ENCODE measurements around the gene HES6. TPM values are rescaled to one million over a fixed set of nuclear protein-coding genes. Genes with fewer than 3 reads are reported as not detected.

The HES6 gene
- total RNA-seq, 4 donors from 2014 or later: 10.2 to 17.0 (median 11.2) TPM

DNA sequence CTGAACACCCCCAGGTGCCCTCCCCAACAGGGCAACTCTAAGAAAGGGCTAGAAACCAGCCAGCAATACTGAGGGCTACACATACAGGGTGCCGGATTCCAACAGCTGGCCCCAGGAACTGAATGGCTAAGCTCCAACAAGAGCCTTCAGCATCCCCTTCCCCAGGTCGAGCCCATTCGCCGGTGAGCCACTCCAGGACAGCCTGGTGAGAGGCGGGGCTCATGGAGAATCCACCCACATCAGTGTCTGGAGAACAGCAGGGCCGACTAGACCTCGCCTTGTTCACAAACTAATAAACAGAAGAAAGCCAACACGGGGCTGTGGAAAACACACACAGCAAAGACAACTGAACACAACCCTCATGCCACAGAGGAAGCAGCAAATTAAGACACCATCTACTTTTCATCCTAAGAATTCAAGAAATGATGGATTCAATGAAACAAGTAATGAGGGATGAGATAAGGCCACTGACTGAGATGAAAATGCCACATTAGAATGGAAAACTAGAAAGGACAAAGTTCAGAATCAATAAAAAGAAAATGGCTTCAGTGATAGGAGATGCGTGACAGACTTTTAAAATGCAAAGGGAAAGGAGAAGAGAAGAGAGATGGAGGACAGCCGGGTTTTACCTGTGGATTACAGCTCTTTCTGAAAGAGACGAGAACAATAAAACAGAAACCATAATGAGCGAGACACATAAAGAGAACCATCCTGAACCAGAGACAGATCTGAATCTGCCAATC, 40.4 kb upstream of the HES6 start:
- H3K4me1 ChIP-seq: peaks cover 21 to 71% (median 66%) of the 10 kb centered on the region in 4 donors
- H3K27ac ChIP-seq (replicated peaks in 1 of 4): no peak overlapping the region
- H3K36me3 ChIP-seq: peaks cover 15 to 26% (median 24%) of the 10 kb centered on the region in 4 donors
- no peaks in the 10 kb centered on the region for H3K27me3 ChIP-seq
- no peak for DNase-seq (ENCODE audit: extremely low spot score)
- intact Hi-C loops (cut with DNase I): no loop called here
- TF ChIP-seq, protein P1, sequence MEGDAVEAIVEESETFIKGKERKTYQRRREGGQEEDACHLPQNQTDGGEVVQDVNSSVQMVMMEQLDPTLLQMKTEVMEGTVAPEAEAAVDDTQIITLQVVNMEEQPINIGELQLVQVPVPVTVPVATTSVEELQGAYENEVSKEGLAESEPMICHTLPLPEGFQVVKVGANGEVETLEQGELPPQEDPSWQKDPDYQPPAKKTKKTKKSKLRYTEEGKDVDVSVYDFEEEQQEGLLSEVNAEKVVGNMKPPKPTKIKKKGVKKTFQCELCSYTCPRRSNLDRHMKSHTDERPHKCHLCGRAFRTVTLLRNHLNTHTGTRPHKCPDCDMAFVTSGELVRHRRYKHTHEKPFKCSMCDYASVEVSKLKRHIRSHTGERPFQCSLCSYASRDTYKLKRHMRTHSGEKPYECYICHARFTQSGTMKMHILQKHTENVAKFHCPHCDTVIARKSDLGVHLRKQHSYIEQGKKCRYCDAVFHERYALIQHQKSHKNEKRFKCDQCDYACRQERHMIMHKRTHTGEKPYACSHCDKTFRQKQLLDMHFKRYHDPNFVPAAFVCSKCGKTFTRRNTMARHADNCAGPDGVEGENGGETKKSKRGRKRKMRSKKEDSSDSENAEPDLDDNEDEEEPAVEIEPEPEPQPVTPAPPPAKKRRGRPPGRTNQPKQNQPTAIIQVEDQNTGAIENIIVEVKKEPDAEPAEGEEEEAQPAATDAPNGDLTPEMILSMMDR (IDR thresholded peaks at IDR 0.05): no peak
- TF ChIP-seq POLR2AphosphoS5 (IDR thresholded peaks at IDR 0.05) (no peak), POLR2A (IDR thresholded peaks at IDR 0.05; ENCODE audit: low read depth) (no peak), EP300 (IDR thresholded peaks at IDR 0.05) (no peak)
- H3K9me3 ChIP-seq: no peaks in the 10 kb centered on the region
- H3K4me3 ChIP-seq: no peak overlapping the region
- WGBS: 85% methylated on average over 12 of the region's 12 CpGs

DNA sequence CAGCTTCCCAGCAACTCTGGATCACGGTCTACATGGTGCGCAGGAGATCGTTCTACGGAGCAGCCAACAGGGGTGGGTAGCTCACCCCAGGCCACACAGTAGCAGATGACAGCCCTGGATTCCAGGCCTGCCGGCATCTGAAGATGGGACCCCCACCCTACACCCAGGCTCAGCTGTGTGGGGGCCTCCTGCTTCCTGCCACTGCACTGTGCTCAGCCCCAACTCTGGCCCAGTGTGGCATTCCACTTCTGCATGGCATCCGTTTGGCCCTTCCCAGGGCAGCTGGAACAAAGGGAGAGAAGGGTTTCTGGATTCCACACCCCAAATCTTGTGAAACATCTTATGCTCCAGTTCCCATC, 39.5 kb upstream of the HES6 start:
- H3K4me1 ChIP-seq: peaks cover 12 to 61% (median 57%) of the 10 kb centered on the region in 4 donors
- H3K4me3 ChIP-seq: no peak overlapping the region
- no peak overlapping the region for H3K27ac ChIP-seq (replicated peaks in 1 of 4)
- H3K36me3 ChIP-seq: peaks cover 18 to 35% (median 33%) of the 10 kb centered on the region in 4 donors
- H3K27me3 ChIP-seq: no peaks in the 10 kb centered on the region
- DNase-seq (ENCODE audit: extremely low spot score): no peak
- H3K9me3 ChIP-seq: no peaks in the 10 kb centered on the region
- TF ChIP-seq POLR2A (IDR thresholded peaks at IDR 0.05; ENCODE audit: low read depth) (no peak), POLR2AphosphoS5 (IDR thresholded peaks at IDR 0.05) (no peak), EP300 (IDR thresholded peaks at IDR 0.05) (no peak)
- TF ChIP-seq, protein P1 (IDR thresholded peaks at IDR 0.05): no peak
- intact Hi-C loops (cut with DNase I): no loop called here
- WGBS: 100% methylated on average over 2 of the region's 6 CpGs

DNA sequence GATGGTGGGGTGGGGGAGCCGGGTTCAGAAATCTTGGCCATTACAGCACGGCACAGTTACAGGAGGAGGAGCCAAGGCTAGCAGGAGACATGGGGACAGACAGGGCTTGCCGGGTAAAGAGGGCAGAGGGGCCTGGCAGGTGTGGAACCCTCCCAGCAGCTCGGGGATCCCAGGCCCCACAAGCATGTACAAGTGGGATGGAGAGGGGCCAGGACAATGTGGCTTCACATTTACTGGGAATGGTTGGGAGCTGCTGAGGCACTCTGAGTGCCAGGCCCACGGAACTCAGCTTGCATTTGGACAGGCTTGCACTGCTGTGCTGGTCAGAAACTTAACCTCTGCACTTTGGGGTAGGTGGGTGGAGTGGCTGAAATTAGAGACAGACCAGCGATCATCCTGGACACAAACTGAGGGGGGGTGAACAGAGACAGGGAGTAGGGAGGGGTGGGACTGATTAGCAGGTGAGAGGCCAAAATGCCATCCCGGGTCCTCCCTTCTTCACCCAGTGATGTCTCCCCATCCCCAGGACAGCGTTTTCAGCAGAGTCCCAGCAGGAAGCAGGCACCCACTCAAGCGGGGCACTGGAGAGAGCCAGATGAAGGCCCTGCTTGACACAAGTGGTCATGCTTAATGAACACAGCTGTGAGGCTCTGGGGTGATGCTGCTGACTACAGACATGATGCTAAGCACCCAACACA, 38.9 kb upstream of the HES6 start:
- DNase-seq (ENCODE audit: extremely low spot score): no peak
- WGBS: 74% methylated on average over 8 of the region's 9 CpGs
- no peak overlapping the region for H3K4me3 ChIP-seq
- intact Hi-C loops (cut with DNase I): no loop called here
- TF ChIP-seq EP300 (IDR thresholded peaks at IDR 0.05) (no peak), POLR2A (IDR thresholded peaks at IDR 0.05; ENCODE audit: low read depth) (no peak), POLR2AphosphoS5 (IDR thresholded peaks at IDR 0.05) (no peak)
- TF ChIP-seq, protein P1 (IDR thresholded peaks at IDR 0.05): no peak
- peaks cover 10 to 57% (median 54%) of the 10 kb centered on the region in 4 donors for H3K4me1 ChIP-seq
- no peaks in the 10 kb centered on the region for H3K9me3 ChIP-seq
- no peaks in the 10 kb centered on the region for H3K27me3 ChIP-seq
- H3K27ac ChIP-seq (replicated peaks in 1 of 4): no peak overlapping the region
- peaks cover 18 to 40% (median 39%) of the 10 kb centered on the region in 4 donors for H3K36me3 ChIP-seq

DNA sequence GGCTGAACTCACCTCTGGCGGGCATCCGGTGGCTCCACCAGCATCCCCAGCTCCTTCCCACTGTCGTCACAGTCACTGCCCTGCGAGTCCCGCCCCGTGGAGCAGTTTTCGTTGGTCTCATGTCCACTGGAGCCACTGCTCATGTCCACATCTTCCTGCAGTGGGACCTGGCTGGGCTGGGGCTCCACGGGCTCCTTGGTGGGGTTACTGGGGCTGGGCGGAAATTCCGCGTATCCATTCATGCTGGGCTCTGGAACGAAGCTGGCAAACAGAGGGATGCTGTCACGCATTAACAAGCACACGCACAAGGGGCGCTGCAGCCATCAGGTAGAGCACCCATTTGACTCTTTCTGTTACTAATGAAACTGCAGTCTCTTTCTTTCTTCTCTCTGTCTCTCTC, 37.9 kb upstream of the HES6 start:
- H3K4me1 ChIP-seq: peaks cover 0 to 47% (median 44%) of the 10 kb centered on the region in 4 donors
- 92% methylated on average over 15 of the region's 15 CpGs for WGBS
- H3K27ac ChIP-seq (replicated peaks in 1 of 4): no peak overlapping the region
- intact Hi-C loops (cut with DNase I): no loop called here
- H3K36me3 ChIP-seq: peaks cover 25 to 51% (median 48%) of the 10 kb centered on the region in 4 donors
- TF ChIP-seq, protein P1 (IDR thresholded peaks at IDR 0.05): no peak
- TF ChIP-seq POLR2A (IDR thresholded peaks at IDR 0.05; ENCODE audit: low read depth): no peak
- TF ChIP-seq EP300 (IDR thresholded peaks at IDR 0.05): no peak
- TF ChIP-seq POLR2AphosphoS5 (IDR thresholded peaks at IDR 0.05): no peak
- H3K27me3 ChIP-seq: no peaks in the 10 kb centered on the region
- no peak overlapping the region for H3K4me3 ChIP-seq
- no peaks in the 10 kb centered on the region for H3K9me3 ChIP-seq
- DNase-seq (ENCODE audit: extremely low spot score): no peak
